Ovary (tissue), 9 donors: Measurements from ENCODE around the gene CYTH2. TPM values are rescaled to one million over a fixed set of nuclear protein-coding genes. Genes with fewer than 3 reads are reported as not detected.

Experiments
- DNase-seq, 5 donors: peaks; one replicate each; pipeline ENCODE4 v3.0.0-alpha.2; 2019 to 2020
- H3K27ac ChIP-seq, 2 donors: fragments of 200-600 bp; one replicate each; pipeline versions ENCODE4 v1.5.1 to v1.8.0; 2019 to 2022
- H3K27me3 ChIP-seq: fragments of 200-600 bp; one replicate; pipeline ENCODE4 v1.8.0; 2022
- H3K36me3 ChIP-seq: fragments of 200-600 bp; sonication (generic); one replicate; pipeline ENCODE4 v1.5.1; 2019
- H3K4me1 ChIP-seq: one replicate; pipeline ENCODE4 v1.8.1; 2013; ENCODE audit warnings: mild to moderate bottlenecking, moderate library complexity; ENCODE audit not compliant: insufficient read depth
- H3K4me3 ChIP-seq: fragments of 200-600 bp; sonication (generic); one replicate; pipeline ENCODE4 v1.5.1; 2017
- H3K9me3 ChIP-seq, 2 donors: fragments of 200-600 bp in 1 of 2; sonication (generic) in 1 of 2; one replicate each; pipeline versions ENCODE4 v1.5.1 to v1.8.1; 2013 to 2019; ENCODE audit warnings: mild to moderate bottlenecking in 1 of 2, moderate library complexity in 1 of 2
- CTCF ChIP-seq, 3 donors: fragments of 450-650 bp in 2 of 3; fragments of 200-600 bp in 1 of 3; IDR thresholded peaks; one replicate each; pipeline versions ENCODE4 v1.5.1 to v1.8.0; 2016 to 2022; ENCODE audit warnings: antibody characterized with exemption in 3 of 3, mild to moderate bottlenecking in 1 of 3
- EP300 ChIP-seq: sonication (generic); formaldehyde crosslinking; IDR thresholded peaks from one replicate; pipeline ENCODE4 v1.6.1; 2017; ENCODE audit warnings: antibody characterized with exemption
- POLR2A ChIP-seq: fragments of 450-650 bp; IDR thresholded peaks from one replicate; pipeline ENCODE4 v1.6.1; 2017; ENCODE audit warnings: antibody characterized with exemption, mild to moderate bottlenecking, moderate library complexity
- WGBS, 3 donors: extraction: QIAGEN DNeasy Blood & Tissue Kit in 1 of 3; methylation state at CpG; one replicate each; pipeline versions ENCODE4 v1.1.5 to v1.1.7; 2013 to 2017; 5-methylcytosine and 5-hydroxymethylcytosine counted together
- intact Hi-C, 4 donors: fragments of 100-400 bp; cut with DNase I; formaldehyde crosslinking; loops; one replicate each; pipeline versions ENCODE4 v1.11.0 to v1.15.1; 2022 to 2023
- polyA plus RNA-seq, 2 donors: library from polyadenylated mRNA; stranded (reverse); fragments of 200-250 nt in 1 of 2; fragments of 350-450 nt in 1 of 2; fragmentation: Illumina TruSeq in 1 of 2; extraction: RNeasy Lipid Tissue Mini Kit (QIAGEN cat#74804) in 1 of 2; gene quantifications; one replicate each; pipeline ENCODE4 v1.2.3, GENCODE V29; 2013 to 2014
- total RNA-seq, 7 donors: library from RNA; depleted of rRNA in 2 of 7; stranded (reverse); fragments of >200 nt in 2 of 7; fragmentation: NEBNext Ultra II Directional in 3 of 7; extraction: Animal tissue kit (Norgen Biotek cat#: 25700) in 3 of 7; gene quantifications; one replicate each; pipeline versions ENCODE4 v1.1.0 to v1.2.4, GENCODE V29; 2016 to 2023
- donor health status: DM: no; HTN: no; CAD: no; lungs with moderate emphysema.
- donor health status: DM: no; HTN: no; CAD: no.
- donor health status: Bipolar disorder and iron deficiency.
- donor health status: DM: yes; HTN: yes; CAD: no.
- donor health status: DM: no; HTN: no; CAD: no.
- donor health status: DM: yes; HTN: yes; CAD: no.

CYTH2 gene
- total and polyA plus RNA-seq, 9 donors = 27.6 to 66.5 (median 49.4) TPM

GRCh38 chr19:48471836-48472235 is 2.7 kb downstream of the CYTH2 start:
- intact Hi-C loops = no loop called here
- Histone ChIP-seq H3K4me1 (peaks cover 7% of the 10 kb centered on the region), H3K36me3 (no peaks in the 10 kb centered on the region), H3K9me3 (no peaks in the 10 kb centered on the region), H3K27ac (no peak overlapping the region), H3K27me3 (no peaks in the 10 kb centered on the region), H3K4me3 (no peak overlapping the region)
- TF ChIP-seq EP300 (no peak), POLR2A (no peak), CTCF (IDR thresholded peaks at IDR 0.05) (no peak)
- 95 to 96% (median 96%) methylated on average over 4 of the region's 4 CpGs for WGBS, 3 donors
- no peak for DNase-seq

- 75 to 83% (median 82%) methylated on average over 14 of the region's 14 CpGs for WGBS, 3 donors
- intact Hi-C loops = no loop called here
- H3K27ac ChIP-seq = no peak overlapping the region
These were observed 4.2 kb downstream of the CYTH2 start for GRCh38 chr19:48473161-48473966.

GRCh38 chr19:48474084-48474592 is 5.0 kb downstream of the CYTH2 start:
- WGBS, 3 donors = 84 to 89% (median 88%) methylated on average over 16 of the region's 16 CpGs
- intact Hi-C loops = no loop called here
- no peaks in the 10 kb centered on the region for H3K36me3 ChIP-seq
- peaks cover 7% of the 10 kb centered on the region for H3K4me1 ChIP-seq
- H3K4me3 ChIP-seq = no peak overlapping the region
- H3K27ac ChIP-seq = no peak overlapping the region
- no peaks in the 10 kb centered on the region for H3K9me3 ChIP-seq
- H3K27me3 ChIP-seq = no peaks in the 10 kb centered on the region
- DNase-seq = no peak
- TF ChIP-seq POLR2A (no peak), EP300 (no peak), CTCF (IDR thresholded peaks at IDR 0.05) (no peak)

More at GRCh38 chr19:48473161-48473966, 4.2 kb downstream of the CYTH2 start:
- Histone ChIP-seq H3K27me3 (no peaks in the 10 kb centered on the region), H3K4me1 (peaks cover 7% of the 10 kb centered on the region), H3K36me3 (no peaks in the 10 kb centered on the region), H3K9me3 (no peaks in the 10 kb centered on the region), H3K4me3 (no peak overlapping the region)
- peak in 1 of 5 donors; percentile 36 for DNase-seq
- TF ChIP-seq EP300 = no peak
- TF ChIP-seq POLR2A = no peak
- no peak for TF ChIP-seq CTCF (IDR thresholded peaks at IDR 0.05)

GRCh38 chr19:48475369-48476068 is 6.3 kb downstream of the CYTH2 start:
- intact Hi-C loops = no loop called here
- TF ChIP-seq POLR2A = no peak
- TF ChIP-seq CTCF (IDR thresholded peaks at IDR 0.05) = no peak
- no peak for TF ChIP-seq EP300
- H3K4me1 ChIP-seq = peaks cover under 1% of the 10 kb centered on the region
- WGBS, 3 donors = 57 to 74% (median 60%) methylated on average over 16 to 17 of the region's 17 CpGs
- no peak overlapping the region for H3K4me3 ChIP-seq
- no peaks in the 10 kb centered on the region for H3K9me3 ChIP-seq
- no peak overlapping the region for H3K27ac ChIP-seq
- DNase-seq = no peak
- H3K27me3 ChIP-seq = no peaks in the 10 kb centered on the region
- H3K36me3 ChIP-seq = no peaks in the 10 kb centered on the region
